Lung (tissue), 12 donors: Measurements from ENCODE around the gene STX10. TPM values are rescaled to one million over a fixed set of nuclear protein-coding genes. Genes with fewer than 3 reads are reported as not detected.

Source experiments
- ATAC-seq: fragments of 200-7000 bp; cut with Tn5 transposase; one replicate; pipeline ENCODE4 v1.9.1; 2020; ENCODE audit warnings: moderate number of reproducible peaks; ENCODE audit not compliant: insufficient read depth, low FRiP score
- DNase-seq, 3 donors: peaks; one replicate each; pipeline ENCODE4 v3.0.0-alpha.2; 2013 to 2017
- H3K27ac ChIP-seq, 2 donors: one replicate each; pipeline ENCODE4 v1.5.1; 2013; ENCODE audit warnings: mild to moderate bottlenecking in 2 of 2, moderate library complexity in 2 of 2, control low read depth in 1 of 2, inconsistent platforms in 1 of 2, low read depth in 1 of 2, low read length in 1 of 2
- H3K27me3 ChIP-seq, 3 donors: one replicate each; pipeline ENCODE4 v1.5.1; 2013; ENCODE audit warnings: low read length in 2 of 3; ENCODE audit not compliant: control insufficient read depth in 3 of 3, insufficient read depth in 3 of 3
- H3K36me3 ChIP-seq, 4 donors: one replicate each; pipeline ENCODE4 v1.5.1; 2013; ENCODE audit warnings: low read length in 4 of 4, mild to moderate bottlenecking in 1 of 4, moderate library complexity in 1 of 4; ENCODE audit not compliant: control insufficient read depth in 4 of 4, insufficient read depth in 4 of 4
- H3K4me1 ChIP-seq, 5 donors: one replicate each; pipeline ENCODE4 v1.5.1; 2013; ENCODE audit warnings: low read length in 5 of 5, mild to moderate bottlenecking in 2 of 5, moderate library complexity in 1 of 5; ENCODE audit not compliant: control insufficient read depth in 5 of 5, insufficient read depth in 5 of 5
- H3K4me3 ChIP-seq: one replicate; pipeline ENCODE4 v1.5.1; 2013; ENCODE audit warnings: mild to moderate bottlenecking, control low read depth, moderate library complexity
- H3K9ac ChIP-seq, 2 donors: one replicate each; pipeline ENCODE4 v1.5.1; 2013; ENCODE audit warnings: low read length in 2 of 2, control low read depth in 1 of 2; ENCODE audit not compliant: insufficient read depth in 1 of 2
- H3K9me3 ChIP-seq, 4 donors: one replicate each; pipeline ENCODE4 v1.5.1; 2013; ENCODE audit warnings: low read length in 3 of 4, mild to moderate bottlenecking in 1 of 4, moderate library complexity in 1 of 4; ENCODE audit not compliant: control insufficient read depth in 4 of 4, insufficient read depth in 3 of 4
- CTCF ChIP-seq: IDR thresholded peaks from 2 replicates; pipeline ENCODE4 v1.5.1; 2012; ENCODE audit warnings: mild to moderate bottlenecking; ENCODE audit errors: control extremely low read depth, extremely low read depth
- WGBS, 2 donors: extraction: QIAGEN DNeasy Blood & Tissue Kit; methylation state at CpG; one replicate each; pipeline ENCODE4 v1.1.7; 2013; 5-methylcytosine and 5-hydroxymethylcytosine counted together
- polyA plus RNA-seq, 2 donors: library from polyadenylated mRNA; stranded (reverse); fragments of 200-250 nt; gene quantifications; one replicate each; pipeline ENCODE4 v1.2.1, GENCODE V29; 2013
- total RNA-seq, 2 donors: library from RNA; depleted of rRNA in 1 of 2; stranded (reverse); fragments of >200 nt in 1 of 2; gene quantifications; one replicate each; pipeline ENCODE4 v1.2.1, GENCODE V29; 2014 to 2021
- donor health status: control.
- donor health status: control.
- donor health status: Bipolar disorder and iron deficiency.
- donor health status: healthy.
- donor health status: DM: yes; HTN: yes; CAD: no.

STX10 gene
- total and polyA plus RNA-seq, 4 donors: 45.8 to 136 (median 111) TPM

- no peak for DNase-seq
- Histone ChIP-seq H3K4me1 (peaks cover 0 to 14% (median 5%) of the 10 kb centered on the region in 5 donors), H3K9me3 (no peaks in the 10 kb centered on the region), H3K36me3 (peaks cover 0 to 9% (median 0%) of the 10 kb centered on the region in 4 donors), H3K4me3 (no peak overlapping the region), H3K9ac (no peak overlapping the region), H3K27ac (no peak overlapping the region), H3K27me3 (no peaks in the 10 kb centered on the region)
- WGBS, 2 donors: 91 to 95% methylated on average over 20 of the region's 20 CpGs
- ATAC-seq: no peak
- no peak for TF ChIP-seq CTCF
Observed at GRCh38 chr19:13122980-13123957, 26.9 kb downstream of the STX10 start.

DNA sequence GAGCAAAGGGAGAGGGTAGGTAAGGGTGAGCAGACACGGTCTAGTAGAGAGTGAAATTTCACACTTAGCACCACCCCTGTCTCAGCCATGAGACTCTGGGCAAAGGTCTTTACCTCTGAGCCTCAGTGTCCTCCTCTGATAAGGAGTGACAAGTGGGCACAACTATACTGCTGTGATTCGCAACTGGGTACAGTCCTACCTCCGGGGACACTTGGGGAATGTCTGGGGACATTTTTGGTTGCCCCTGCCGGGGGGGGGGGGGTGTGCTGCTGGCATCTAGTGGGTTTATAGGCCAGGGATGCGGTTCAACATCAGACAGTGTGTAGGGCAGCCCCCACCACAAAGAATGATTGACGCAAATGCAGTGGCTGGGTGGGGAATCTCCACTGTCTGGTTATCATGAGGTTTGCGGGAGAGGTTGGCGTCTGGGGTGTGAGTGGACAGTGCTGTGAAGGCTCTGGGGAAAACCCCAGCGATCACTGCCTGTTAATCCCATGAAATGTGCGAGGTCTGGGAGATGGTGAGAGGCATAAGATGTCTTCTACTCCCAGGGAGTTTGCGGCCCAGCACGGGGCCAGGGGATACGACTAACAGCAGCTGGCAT lies 27.8 kb downstream of the STX10 start:
- 72 to 91% methylated on average over 13 of the region's 13 CpGs for WGBS, 2 donors

DNA sequence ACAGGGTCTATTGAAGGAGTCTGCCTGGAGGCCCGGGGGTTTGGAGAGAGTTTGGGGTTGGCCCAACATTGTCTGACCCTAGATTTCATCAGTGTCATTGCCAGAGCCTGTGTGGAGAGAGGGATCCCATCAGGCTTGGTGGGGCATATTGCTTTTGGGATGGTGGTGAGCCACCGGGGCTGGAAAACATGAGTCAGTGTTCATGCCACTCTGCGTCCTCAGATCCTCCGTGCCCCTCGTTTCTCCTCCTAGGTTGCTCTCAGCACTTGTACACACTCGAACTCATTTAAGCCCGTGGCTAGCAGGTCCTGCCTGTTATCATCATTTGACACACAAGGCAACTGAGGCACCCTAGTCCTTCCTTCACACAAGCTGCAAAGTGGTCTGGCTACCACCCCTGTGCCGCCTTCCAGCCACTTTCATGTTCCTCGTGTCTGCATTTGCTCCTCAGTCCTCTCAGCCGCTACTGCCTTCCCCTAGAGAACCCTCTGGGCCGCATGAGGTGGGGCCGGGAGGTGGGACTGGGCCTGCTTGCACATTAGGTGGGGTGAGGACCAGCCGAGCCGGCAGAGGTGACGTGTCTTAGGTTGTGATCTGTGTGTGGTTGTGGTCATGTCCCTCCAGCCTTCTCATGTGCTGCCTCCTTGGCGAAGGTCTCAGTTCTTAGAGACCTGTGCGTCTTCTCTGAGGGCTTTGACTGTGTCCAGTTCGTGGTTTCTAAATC lies 28.5 kb downstream of the STX10 start:
- no peak for TF ChIP-seq CTCF
- no peak for DNase-seq
- Histone ChIP-seq H3K4me3 (no peak overlapping the region), H3K27me3 (no peaks in the 10 kb centered on the region), H3K4me1 (peaks cover 0 to 20% (median 5%) of the 10 kb centered on the region in 5 donors), H3K9ac (no peak overlapping the region), H3K27ac (no peak overlapping the region), H3K9me3 (no peaks in the 10 kb centered on the region), H3K36me3 (peaks cover 0 to 9% (median 0%) of the 10 kb centered on the region in 4 donors)
- ATAC-seq: no peak
- 76 to 89% methylated on average over 18 of the region's 18 CpGs for WGBS, 2 donors

More for the DNA sequence above, 27.8 kb downstream of the STX10 start:
- TF ChIP-seq CTCF: no peak
- H3K36me3 ChIP-seq: peaks cover 0 to 9% (median 0%) of the 10 kb centered on the region in 4 donors
- no peak overlapping the region for H3K27ac ChIP-seq
- no peak overlapping the region for H3K4me3 ChIP-seq
- no peaks in the 10 kb centered on the region for H3K9me3 ChIP-seq
- H3K9ac ChIP-seq: no peak overlapping the region
- no peak for ATAC-seq
- DNase-seq: no peak
- peaks cover 0 to 14% (median 5%) of the 10 kb centered on the region in 5 donors for H3K4me1 ChIP-seq
- H3K27me3 ChIP-seq: no peaks in the 10 kb centered on the region
